Suprapubic skin (tissue), 4 donors: ENCODE results near the gene BMP10.

Experiments
- CTCF ChIP-seq, 2 donors: fragments of 200-600 bp in 1 of 2; fragments of 450-650 bp in 1 of 2; sonication (generic) in 1 of 2; IDR thresholded peaks; one replicate each; pipeline ENCODE4 v1.5.1; 2016 to 2019; ENCODE audit warnings: antibody characterized with exemption in 2 of 2, mild to moderate bottlenecking in 1 of 2, moderate library complexity in 1 of 2
- POLR2A ChIP-seq, 2 donors: fragments of 450-650 bp; IDR thresholded peaks; one replicate each; pipeline ENCODE4 v1.6.1; 2017; ENCODE audit warnings: antibody characterized with exemption in 2 of 2, mild to moderate bottlenecking in 2 of 2, moderate library complexity in 2 of 2
- POLR2AphosphoS5 ChIP-seq, 3 donors: sonication (generic); formaldehyde crosslinking; IDR thresholded peaks; one replicate each; pipeline ENCODE4 v1.6.1; 2017; ENCODE audit warnings: antibody characterized with exemption in 3 of 3

GRCh38 chr2:68833162-68833561 lies 38.0 kb downstream of the BMP10 start:
- TF ChIP-seq POLR2A (IDR thresholded peaks at IDR 0.05) (no peak), POLR2AphosphoS5 (IDR thresholded peaks at IDR 0.05) (no peak), CTCF (IDR thresholded peaks at IDR 0.05) (no peak)
